HG03565 (cell line): ENCODE data around the gene WDR74.
"Not testable (repeated sequence)": the region's sequence is repeated elsewhere in the genome, so short reads cannot be mapped to it uniquely, and the experiment has no call there.

Experiments
- ATAC-seq: cut with Tn5 transposase; IDR thresholded peaks from one replicate; pipeline ENCODE4 v1.9.1; 2021; ENCODE audit warnings: mild to moderate bottlenecking, moderate library complexity; ENCODE audit not compliant: unreplicated experiment

WDR74 gene

GRCh38 chr11:62839050-62839945, at the start of gene WDR74:
Gene WDR74 (minus strand): TSS chr11:62839590. CDS start chr11:62839570, 20 bp downstream.
- peak; percentile 47 for ATAC-seq

GRCh38 chr11:62889126-62889483, 49.7 kb upstream of the WDR74 start:
- ATAC-seq, result no peak

DNA sequence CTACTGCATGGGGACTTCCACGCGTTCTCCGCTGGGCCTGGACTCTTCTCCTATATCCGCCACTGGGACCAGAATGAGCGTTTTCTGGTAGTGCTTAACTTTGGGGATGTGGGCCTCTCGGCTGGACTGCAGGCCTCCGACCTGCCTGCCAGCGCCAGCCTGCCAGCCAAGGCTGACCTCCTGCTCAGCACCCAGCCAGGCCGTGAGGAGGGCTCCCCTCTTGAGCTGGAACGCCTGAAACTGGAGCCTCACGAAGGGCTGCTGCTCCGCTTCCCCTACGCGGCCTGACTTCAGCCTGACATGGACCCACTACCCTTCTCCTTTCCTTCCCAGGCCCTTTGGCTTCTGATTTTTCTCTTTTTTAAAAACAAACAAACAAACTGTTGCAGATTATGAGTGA, 49.0 kb upstream of the WDR74 start:
- no peak for ATAC-seq

- ATAC-seq, result no peak
Measured at GRCh38 chr11:62885137-62885750, 45.9 kb upstream of the WDR74 start.

- no peak for ATAC-seq
Measured at GRCh38 chr11:62883673-62884072, 44.3 kb upstream of the WDR74 start.

GRCh38 chr11:62882788-62883501, 43.6 kb upstream of the WDR74 start:
- no peak for ATAC-seq

DNA sequence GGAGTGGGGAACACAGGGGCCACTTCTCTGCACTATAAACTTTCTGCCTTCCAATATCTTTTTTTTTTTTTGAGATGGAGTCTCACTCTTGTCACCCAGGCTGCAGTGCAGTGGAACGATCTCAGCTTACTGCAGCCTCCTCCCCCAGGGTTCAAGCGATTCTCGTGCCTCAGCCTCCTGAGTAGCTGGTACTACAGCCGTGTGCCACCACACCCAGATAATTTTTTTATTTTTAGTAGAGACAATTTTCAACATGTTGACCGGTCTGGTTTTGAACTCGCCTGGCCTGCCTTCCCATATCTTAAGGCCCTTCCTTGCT, 43.0 kb upstream of the WDR74 start:
- no peak for ATAC-seq

GRCh38 chr11:62881579-62882430, 42.4 kb upstream of the WDR74 start:
- ATAC-seq, result peak; percentile 30

DNA sequence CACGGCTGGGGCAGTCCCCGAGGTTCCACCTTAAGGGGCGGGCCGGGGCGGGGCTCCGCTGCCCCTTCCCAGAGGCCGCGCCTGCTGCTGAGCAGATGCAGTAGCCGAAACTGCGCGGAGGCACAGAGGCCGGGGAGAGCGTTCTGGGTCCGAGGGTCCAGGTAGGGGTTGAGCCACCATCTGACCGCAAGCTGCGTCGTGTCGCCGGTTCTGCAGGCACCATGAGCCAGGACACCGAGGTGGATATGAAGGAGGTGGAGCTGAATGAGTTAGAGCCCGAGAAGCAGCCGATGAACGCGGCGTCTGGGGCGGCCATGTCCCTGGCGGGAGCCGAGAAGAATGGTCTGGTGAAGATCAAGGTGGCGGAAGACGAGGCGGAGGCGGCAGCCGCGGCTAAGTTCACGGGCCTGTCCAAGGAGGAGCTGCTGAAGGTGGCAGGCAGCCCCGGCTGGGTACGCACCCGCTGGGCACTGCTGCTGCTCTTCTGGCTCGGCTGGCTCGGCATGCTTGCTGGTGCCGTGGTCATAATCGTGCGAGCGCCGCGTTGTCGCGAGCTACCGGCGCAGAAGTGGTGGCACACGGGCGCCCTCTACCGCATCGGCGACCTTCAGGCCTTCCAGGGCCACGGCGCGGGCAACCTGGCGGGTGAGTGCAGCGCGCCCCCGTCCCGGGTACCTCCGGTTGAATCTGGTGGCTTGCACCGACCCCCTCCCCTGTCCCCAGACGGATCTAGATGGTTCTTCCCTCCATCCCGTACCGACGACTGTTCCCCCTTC, 41.6 kb upstream of the WDR74 start, which contains the start of gene SLC3A2:
TSS of gene SLC3A2 (plus strand) at position 94 of the 776 bp plus-strand sequence. CDS start at position 222, 128 bp downstream.
- peak; percentile 53 for ATAC-seq

DNA sequence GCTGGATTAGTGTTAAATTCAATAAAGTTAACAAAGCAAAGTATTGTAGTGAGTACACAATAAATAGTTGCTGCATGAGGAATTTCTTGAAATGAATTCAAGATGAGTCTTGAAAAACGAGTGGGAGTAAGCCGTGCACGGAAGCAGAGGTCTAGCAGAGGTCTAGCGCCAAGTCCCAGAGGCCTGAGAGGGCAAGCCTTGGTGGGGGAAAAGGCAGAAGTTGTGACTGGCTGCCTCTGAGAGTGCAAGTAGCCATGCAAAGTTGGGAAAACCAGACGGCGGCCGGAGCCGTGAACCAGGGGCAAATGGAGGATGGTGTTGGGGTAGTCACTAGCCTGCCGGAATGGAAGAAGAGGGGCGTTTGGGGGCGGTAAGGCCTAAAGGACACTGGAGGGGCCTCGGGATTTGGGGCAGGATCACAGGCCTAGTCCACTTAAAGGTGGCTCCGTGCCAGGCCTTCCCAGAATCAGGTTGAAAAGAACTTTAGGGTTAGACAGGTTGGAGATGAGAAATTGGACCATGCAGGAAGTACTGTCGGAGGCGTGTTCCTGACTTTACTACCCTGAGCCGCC, 40.9 kb upstream of the WDR74 start:
- ATAC-seq, result no peak

DNA sequence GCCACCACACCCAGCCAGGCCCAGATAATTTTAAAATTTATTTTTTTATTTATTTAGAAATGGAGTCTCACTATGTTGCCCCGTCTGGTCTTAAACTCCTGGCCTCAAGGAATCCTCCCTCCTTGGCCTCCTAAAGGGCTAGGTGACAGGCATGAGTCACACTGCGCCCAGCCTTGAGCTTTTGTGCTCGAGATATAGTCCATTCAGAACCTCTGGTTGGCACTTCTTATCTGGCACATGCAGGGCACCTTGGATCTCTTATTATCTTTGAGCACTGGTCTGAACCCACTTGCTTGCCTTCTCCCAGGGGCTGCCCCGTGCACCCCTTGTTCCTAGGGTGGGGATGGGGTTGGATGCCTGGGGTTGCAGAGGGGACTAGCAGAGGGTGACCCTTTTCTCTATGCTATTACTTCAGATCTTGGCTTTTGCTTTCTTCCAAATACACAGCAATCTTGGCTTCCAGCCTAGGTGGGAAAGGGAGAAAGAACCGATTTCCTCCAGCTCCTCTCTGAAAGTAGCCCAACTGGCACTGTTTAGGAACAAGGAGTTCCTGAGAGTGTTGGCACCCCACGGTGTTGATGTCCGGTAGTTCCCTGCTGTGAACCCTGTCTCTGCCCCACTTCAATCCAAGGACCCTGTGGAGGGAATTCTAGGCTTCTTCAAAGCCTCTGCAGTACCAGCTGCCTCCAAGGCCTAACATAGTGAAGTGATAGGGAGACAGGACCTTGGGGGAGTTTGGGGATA, 40.0 kb upstream of the WDR74 start:
- no peak for ATAC-seq

GRCh38 chr11:62876712-62877111, 37.3 kb upstream of the WDR74 start:
- ATAC-seq, result no peak

DNA sequence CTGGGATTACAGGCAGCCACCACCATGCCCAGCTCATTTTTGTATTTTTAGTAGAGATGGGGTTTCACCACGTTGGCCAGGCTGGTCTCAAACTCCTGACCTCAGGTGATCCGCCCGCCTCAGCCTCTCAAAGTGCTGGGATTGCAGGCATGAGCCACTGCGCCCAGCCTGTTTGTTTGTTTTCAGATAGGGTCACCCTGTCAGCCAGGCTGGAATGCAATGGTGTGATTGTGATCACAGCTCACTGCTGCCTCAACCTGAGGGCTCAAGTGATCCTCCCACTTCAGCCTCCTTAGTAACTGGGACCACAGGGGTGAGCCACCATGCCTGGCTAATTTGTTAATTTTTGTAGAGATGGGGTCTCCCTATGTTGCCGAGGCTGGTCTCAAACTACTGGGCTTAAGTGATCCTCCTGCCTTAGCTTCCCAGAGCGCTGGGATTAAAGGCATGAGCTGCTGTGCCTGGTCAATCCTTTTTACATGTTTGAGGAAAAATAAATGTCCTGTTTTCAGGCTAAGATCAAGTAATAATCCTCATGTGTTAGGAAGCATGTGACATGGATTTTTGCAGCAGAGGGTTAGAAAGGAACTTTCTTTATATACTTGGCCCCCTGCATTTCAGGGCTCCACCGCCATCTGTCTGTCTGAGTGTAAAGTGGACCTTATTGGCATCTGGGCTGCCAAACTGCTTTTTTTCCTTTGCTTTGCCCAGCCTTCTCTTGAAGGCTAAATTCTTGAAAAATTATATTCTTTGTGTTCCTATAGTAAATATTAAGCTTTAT, 36.5 kb upstream of the WDR74 start:
- ATAC-seq, result no peak

GRCh38 chr11:62874851-62875250, 35.5 kb upstream of the WDR74 start:
- ATAC-seq, result no peak

GRCh38 chr11:62865635-62866034, 26.2 kb upstream of the WDR74 start:
- no peak for ATAC-seq

GRCh38 chr11:62863687-62864335, 24.4 kb upstream of the WDR74 start:
- ATAC-seq, result no peak

- not testable (repeated sequence) for ATAC-seq
Measured at GRCh38 chr11:62861564-62862192, 22.3 kb upstream of the WDR74 start.
